Measurements from ENCODE around the gene EIF4H. TPM values are rescaled to one million over a fixed set of nuclear protein-coding genes. Genes with fewer than 3 reads are reported as not detected.

EIF4H gene
- total RNA-seq, 1 experiment from 2014 or later, result 459 TPM

- Histone ChIP-seq H3K4me1 (replicated peaks; ENCODE audit: insufficient read depth) (peaks cover 5% of the 10 kb centered on the region), H3K4me3 (no peak overlapping the region), H3K4me2 (no peak overlapping the region), H3K27me3 (ENCODE audit: insufficient read depth, low read depth) (no peaks in the 10 kb centered on the region), H3K9me3 (ENCODE audit: insufficient read depth, low read depth) (no peaks in the 10 kb centered on the region), H2AFZ (no peak overlapping the region), H3K36me3 (ENCODE audit: low read depth) (no peaks in the 10 kb centered on the region), H3K79me2 (ENCODE audit: low read depth) (no peaks in the 10 kb centered on the region), H3F3A (ENCODE audit: insufficient read depth, low read depth) (peaks cover 7% of the 10 kb centered on the region; the same call in 1 of the 2 replicates), H4K20me1 (ENCODE audit: insufficient read depth) (no peaks in the 10 kb centered on the region), H3K9me2 (ENCODE audit: insufficient read depth) (no peaks in the 10 kb centered on the region), H3K27ac (no peak overlapping the region)
- no TSS peak for BruUV-seq (replicated peaks)
- intact Hi-C loops (cut with micrococcal nuclease; ENCODE audit: unreplicated experiment), result no loop called here
- ChIA-PET CTCF (no interaction called here), POLR2A (ENCODE audit: unreplicated experiment) (interaction anchor here (0.7 kb wide), 1 partner anchor 21 kb away, joined by 24 read pairs; no protein-coding TSS in a partner anchor)
- TF ChIP-seq EZH2 (IDR thresholded peaks at IDR 0.05; ENCODE audit: low read depth), result no peak
- no peak for TF ChIP-seq CTCF (conservative IDR thresholded peaks at IDR 0.05)
- DNase-seq, result no peak
These were observed 40.9 kb downstream of the EIF4H start for GRCh38 chr7:74214816-74215630.

- H3K4me3 ChIP-seq, result no peak overlapping the region
- no peaks in the 10 kb centered on the region for H3K9me3 ChIP-seq (ENCODE audit: insufficient read depth, low read depth)
- peaks cover 7% of the 10 kb centered on the region; the same call in 1 of the 2 replicates for H3F3A ChIP-seq (ENCODE audit: insufficient read depth, low read depth)
- ChIA-PET POLR2A (ENCODE audit: unreplicated experiment) (no interaction called here), CTCF (no interaction called here)
- no peak overlapping the region for H2AFZ ChIP-seq
- no peaks in the 10 kb centered on the region for H3K79me2 ChIP-seq (ENCODE audit: low read depth)
- TF ChIP-seq CTCF (conservative IDR thresholded peaks at IDR 0.05), result no peak
- no peak for TF ChIP-seq EZH2 (IDR thresholded peaks at IDR 0.05; ENCODE audit: low read depth)
- DNase-seq, result no peak
- intact Hi-C loops (cut with micrococcal nuclease; ENCODE audit: unreplicated experiment), result no loop called here
- H3K36me3 ChIP-seq (ENCODE audit: low read depth), result no peaks in the 10 kb centered on the region
- no peak overlapping the region for H3K27ac ChIP-seq
- no peaks in the 10 kb centered on the region for H4K20me1 ChIP-seq (ENCODE audit: insufficient read depth)
- no peaks in the 10 kb centered on the region for H3K27me3 ChIP-seq (ENCODE audit: insufficient read depth, low read depth)
- no TSS peak for BruUV-seq (replicated peaks)
- H3K4me2 ChIP-seq, result no peak overlapping the region
- H3K4me1 ChIP-seq (replicated peaks; ENCODE audit: insufficient read depth), result no peaks in the 10 kb centered on the region
- no peaks in the 10 kb centered on the region for H3K9me2 ChIP-seq (ENCODE audit: insufficient read depth)
These were observed 41.8 kb downstream of the EIF4H start for GRCh38 chr7:74215921-74216320.

GRCh38 chr7:74216361-74216761 is 42.2 kb downstream of the EIF4H start:
- H3K9me3 ChIP-seq (ENCODE audit: insufficient read depth, low read depth), result no peaks in the 10 kb centered on the region
- peaks cover 7% of the 10 kb centered on the region; the same call in 1 of the 2 replicates for H3F3A ChIP-seq (ENCODE audit: insufficient read depth, low read depth)
- intact Hi-C loops (cut with micrococcal nuclease; ENCODE audit: unreplicated experiment), result no loop called here
- H2AFZ ChIP-seq, result no peak overlapping the region
- H3K4me2 ChIP-seq, result no peak overlapping the region
- no peak overlapping the region for H3K4me3 ChIP-seq
- POLR2A ChIA-PET (ENCODE audit: unreplicated experiment), result no interaction called here
- no peaks in the 10 kb centered on the region for H4K20me1 ChIP-seq (ENCODE audit: insufficient read depth)
- no peak for DNase-seq
- H3K79me2 ChIP-seq (ENCODE audit: low read depth), result no peaks in the 10 kb centered on the region
- TF ChIP-seq EZH2 (IDR thresholded peaks at IDR 0.05; ENCODE audit: low read depth) (no peak), CTCF (conservative IDR thresholded peaks at IDR 0.05) (no peak)
- no TSS peak for BruUV-seq (replicated peaks)
- no peak overlapping the region for H3K27ac ChIP-seq
- no peaks in the 10 kb centered on the region for H3K9me2 ChIP-seq (ENCODE audit: insufficient read depth)
- CTCF ChIA-PET, result no interaction called here
- H3K27me3 ChIP-seq (ENCODE audit: insufficient read depth, low read depth), result no peaks in the 10 kb centered on the region
- no peaks in the 10 kb centered on the region for H3K36me3 ChIP-seq (ENCODE audit: low read depth)
- H3K4me1 ChIP-seq (replicated peaks; ENCODE audit: insufficient read depth), result no peaks in the 10 kb centered on the region

All from PC-9 (cell line).